HG03565 (cell line): Measurements from ENCODE around the gene RENBP.

Experiments
- ATAC-seq: cut with Tn5 transposase; IDR thresholded peaks from one replicate; pipeline ENCODE4 v1.9.1; 2021; ENCODE audit warnings: mild to moderate bottlenecking, moderate library complexity; ENCODE audit not compliant: unreplicated experiment

RENBP gene

DNA sequence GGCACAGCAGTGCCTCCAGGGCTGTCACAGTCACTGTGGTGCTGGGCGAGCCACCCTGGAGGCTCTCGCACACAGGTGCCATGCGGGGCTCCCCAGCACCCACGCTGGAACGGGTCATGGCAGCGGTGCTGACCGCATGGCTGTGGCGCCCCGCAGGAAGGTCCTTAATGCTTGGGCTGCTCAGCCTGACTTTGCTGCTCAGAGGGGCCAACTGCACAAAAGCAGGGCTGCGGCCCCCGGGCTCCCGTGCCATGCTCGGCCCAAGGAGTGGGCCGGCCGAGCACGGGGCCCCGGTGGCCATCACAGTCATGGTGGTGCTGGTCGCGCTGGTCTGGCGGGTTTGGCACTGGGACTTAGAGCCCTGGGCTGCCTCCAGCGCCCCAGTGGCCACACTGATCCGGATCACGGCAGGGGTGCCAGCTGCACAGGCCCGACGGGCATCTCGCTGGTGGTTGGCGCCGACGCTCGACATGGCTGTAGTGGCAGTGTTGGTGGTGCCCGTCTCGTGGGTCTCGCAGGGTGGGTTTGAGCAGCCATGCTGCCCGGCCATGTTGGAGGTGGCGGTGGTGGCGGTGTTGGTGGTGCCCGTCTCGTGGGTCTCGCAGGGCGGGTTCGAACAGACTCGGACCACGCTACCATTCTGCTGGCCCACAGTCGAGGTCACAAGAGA lies 10.2 kb upstream of the RENBP start:
- ATAC-seq: no peak

GRCh38 chrX:153953892-153954557 lies 9.6 kb upstream of the RENBP start:
- no peak for ATAC-seq

DNA sequence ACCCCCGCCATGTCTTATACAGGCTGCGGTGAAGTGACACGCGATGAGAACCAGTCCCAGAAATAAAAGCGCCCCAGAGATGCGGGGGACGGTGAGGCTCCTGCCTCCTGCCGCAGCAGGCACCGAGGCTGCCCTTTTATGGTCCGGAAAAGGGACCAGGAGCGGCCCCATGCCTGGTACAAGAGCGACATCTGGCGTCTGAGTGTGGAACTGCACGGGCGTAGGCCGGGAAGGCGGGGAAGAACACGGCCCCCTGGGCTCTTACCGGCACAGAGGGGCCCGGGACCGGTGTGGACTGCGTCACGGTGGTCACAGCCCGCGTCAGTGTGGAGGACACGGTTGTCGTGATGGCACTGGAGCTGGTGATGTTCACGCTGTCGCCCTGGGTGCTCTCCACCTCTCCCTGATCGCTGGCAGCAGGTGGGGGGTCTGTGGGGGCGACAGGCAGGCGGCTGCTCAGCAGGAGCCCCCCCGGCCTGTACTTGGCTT lies 8.9 kb upstream of the RENBP start:
- no peak for ATAC-seq

GRCh38 chrX:153952373-153953026 lies 8.1 kb upstream of the RENBP start:
- no peak for ATAC-seq

- no peak for ATAC-seq
Measured at GRCh38 chrX:153951683-153952372, 7.4 kb upstream of the RENBP start.

DNA sequence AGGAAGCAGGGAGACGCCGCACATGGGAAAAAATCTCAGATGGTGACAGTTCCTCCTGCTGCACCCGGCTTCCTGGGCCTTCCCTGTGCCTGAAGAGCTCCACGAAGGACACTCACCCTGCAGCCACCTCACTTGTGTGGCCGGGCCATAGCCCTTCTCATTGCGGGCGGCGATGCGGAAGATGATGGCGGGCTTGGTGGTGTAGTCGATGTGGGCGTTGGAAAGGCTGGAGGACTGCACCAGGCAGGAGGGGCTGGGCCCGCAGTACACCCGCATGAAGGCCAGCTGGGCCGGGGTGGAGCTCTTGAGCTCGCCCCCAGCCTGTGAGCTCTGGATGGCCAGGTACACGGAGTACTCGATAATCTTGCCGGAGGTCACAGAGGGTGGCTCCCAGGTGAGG lies 5.7 kb upstream of the RENBP start:
- no peak for ATAC-seq

- no peak for ATAC-seq
Measured at GRCh38 chrX:153948847-153949805, 4.7 kb upstream of the RENBP start.

DNA sequence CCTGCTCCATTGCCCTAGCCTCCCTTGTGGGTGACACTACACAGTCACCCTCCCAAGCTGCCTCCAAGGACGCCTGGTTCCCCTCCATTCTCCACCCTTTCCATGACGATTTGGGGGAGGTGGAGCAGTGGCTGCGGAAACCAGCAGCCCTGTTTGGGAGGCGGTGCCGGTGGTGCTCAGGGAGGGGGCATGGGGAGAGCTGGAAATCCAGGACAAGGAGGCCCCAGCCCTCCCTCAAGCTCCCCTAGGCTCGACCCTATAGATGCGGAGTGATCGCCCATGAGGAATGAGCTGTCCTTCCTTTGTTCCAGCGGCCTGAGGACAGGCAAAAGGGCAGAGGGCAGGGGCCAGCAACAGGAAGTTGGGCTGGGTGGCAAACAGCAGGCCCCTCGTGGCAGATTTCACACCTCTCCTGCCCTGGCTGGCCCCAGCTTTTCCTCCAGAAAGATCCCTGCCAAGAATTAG lies 3.6 kb upstream of the RENBP start:
- no peak for ATAC-seq

GRCh38 chrX:153947009-153947769 lies 2.7 kb upstream of the RENBP start:
- ATAC-seq: peak; percentile 45

DNA sequence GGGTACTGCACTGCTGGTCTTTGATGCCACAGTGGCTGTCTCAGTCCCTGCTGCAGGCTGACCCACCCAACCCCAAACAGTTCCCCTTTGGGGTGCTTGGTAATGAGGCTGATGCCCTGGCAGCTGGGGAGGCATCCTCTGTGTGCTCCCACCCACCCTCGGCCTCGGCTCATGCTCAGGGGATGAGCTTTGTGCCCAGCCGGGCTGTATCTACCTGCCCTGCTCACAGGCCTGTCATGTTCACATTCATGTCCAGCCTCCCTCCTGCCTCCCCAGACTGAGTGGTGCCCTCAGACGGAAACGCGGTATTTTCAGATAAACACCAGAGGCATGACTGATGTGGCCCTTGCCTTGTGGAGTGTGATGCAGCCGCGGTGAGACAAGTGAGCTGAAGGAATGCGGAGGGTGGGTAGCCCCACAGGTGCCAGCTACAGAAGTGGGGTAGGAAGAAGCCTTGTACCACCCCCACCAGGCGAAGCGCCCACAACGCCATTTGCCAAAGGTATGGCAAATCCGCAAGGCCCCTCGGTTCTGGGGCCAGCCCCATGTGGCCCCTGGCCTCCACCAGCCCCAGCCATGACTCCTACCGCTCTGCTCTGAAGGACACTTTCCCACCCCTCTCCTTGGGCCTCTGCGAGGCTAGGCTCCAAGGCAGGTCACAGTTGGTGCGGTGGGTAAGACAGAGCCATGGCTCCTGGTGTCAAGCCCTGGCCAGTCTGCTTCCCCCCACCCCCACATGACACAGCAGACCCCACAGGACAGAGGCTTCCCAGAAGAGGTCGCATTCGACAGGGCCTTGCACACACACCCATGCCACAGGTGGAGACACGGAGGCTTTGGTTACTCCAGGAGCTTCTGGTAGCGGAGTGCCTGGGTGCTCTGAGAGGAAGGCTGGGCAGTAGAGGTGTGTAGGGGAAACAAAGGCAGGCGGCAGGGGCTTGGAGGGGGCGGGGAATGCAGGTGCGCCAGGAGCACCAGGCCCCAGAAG lies 1.8 kb upstream of the RENBP start:
- ATAC-seq: no peak

- ATAC-seq: no peak
Measured at GRCh38 chrX:153944800-153945150, 332 bp upstream of the RENBP start.

DNA sequence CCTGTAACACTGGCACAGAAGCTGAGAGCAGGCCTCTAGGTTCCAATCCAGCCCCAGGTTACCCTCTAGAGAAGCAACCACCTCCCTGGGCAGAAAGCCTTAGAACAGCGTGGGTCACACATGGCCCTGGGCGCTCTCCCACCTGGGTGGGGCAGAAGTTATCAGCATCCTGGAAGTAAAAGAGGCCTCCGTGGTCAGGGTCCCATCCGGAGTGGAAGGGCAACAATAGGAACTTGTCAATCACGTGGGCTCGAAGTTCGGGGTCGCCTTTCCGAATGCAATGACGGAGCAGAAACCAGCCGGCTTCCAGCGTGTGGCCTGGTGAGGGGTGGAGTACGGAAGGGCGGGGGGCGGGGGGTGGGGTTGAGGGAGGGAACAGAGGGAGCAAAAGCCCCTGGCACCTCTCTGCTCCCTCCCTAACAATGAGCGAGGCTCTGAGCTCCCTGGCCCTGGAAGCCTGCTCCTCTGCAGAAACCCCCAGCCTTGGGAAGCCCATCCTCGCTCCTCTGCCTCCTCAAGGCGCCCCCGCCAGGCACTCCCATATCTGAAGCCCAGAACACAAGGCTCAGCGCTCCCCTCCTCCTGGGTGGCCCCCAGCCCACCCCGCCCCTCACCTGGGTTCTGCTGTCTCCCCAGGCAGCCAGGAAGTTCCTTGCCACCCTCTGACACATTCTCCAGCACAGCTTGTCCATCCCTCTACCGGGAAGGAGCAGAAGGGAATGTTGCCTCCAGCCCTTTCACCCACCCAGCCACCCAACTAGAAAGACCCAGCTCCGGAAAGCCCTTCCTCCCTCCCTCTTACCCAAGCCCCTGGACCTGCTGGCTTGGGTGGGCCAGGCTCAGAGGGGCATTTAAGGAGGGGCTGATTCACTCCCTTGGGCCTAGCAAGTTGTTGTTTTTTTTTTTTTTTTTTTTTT lies 2.8 kb downstream of the RENBP start:
- ATAC-seq: no peak

GRCh38 chrX:153939573-153939972 lies 4.9 kb downstream of the RENBP start:
- ATAC-seq: no peak

DNA sequence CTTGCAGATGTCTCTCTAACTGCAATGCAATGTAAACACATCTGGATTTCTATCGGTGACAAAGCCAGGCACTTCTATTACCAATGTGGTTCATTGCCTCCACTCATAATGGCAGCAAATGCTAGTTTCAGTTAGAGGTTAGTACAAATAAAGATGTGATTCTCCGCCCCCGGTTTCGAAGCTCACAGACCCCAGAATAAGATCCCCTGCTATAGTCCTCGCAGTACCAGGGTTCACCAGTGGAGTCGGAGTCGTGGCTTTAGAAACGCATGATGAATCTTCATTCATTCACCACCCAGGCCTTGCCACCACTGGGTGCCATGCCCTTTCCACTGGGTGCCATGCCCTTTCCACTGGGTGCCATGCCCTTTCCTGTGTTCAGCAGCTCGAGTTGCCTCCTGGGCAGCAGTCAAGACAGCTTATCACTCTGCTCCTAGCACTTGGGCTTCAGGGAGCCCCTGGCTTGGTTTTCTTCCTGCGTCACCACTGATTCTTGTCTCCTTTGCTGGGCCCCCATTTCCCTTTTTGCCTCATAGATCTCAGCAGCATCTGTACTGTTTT lies 6.1 kb downstream of the RENBP start:
- no peak for ATAC-seq

GRCh38 chrX:153937056-153937455 lies 7.4 kb downstream of the RENBP start:
- ATAC-seq: no peak

- no peak for ATAC-seq
Measured at GRCh38 chrX:153935326-153935851, 9.1 kb downstream of the RENBP start.
